Loucy (cell line): ENCODE measurements around the gene HIC1.

ENCODE experiments used
- H2AFZ ChIP-seq: fragments of 200-600 bp; sonication (generic); 2 replicates; pipeline ENCODE4 v1.6.0; 2016; ENCODE audit warnings: antibody characterized with exemption, mild to moderate bottlenecking, low read length, moderate library complexity
- H3F3A ChIP-seq: fragments of 200-600 bp; 2 replicates; pipeline ENCODE4 v1.6.0; 2016; ENCODE audit warnings: antibody characterized with exemption, low read depth, mild to moderate bottlenecking
- H3K27me3 ChIP-seq: fragments of 200-600 bp; sonication (generic); 2 replicates; pipeline ENCODE4 v1.6.1; 2014; ENCODE audit warnings: low read length, mild to moderate bottlenecking; ENCODE audit not compliant: insufficient read depth, poor library complexity, severe bottlenecking
- H3K36me3 ChIP-seq: fragments of 200-600 bp; sonication (generic); 2 replicates; pipeline ENCODE4 v1.6.1; 2016; ENCODE audit warnings: low read length; ENCODE audit not compliant: insufficient read depth
- H3K4me1 ChIP-seq: fragments of 200-600 bp; sonication (generic); 2 replicates; pipeline ENCODE4 v1.5.1; 2014; ENCODE audit warnings: low read length, mild to moderate bottlenecking; ENCODE audit not compliant: insufficient read depth, poor library complexity, severe bottlenecking
- H3K4me2 ChIP-seq: fragments of 200-600 bp; sonication (generic); 2 replicates; pipeline ENCODE4 v1.6.0; 2014; ENCODE audit warnings: antibody characterized with exemption, low read length, low read depth, mild to moderate bottlenecking; ENCODE audit not compliant: poor library complexity, severe bottlenecking
- H3K4me3 ChIP-seq: fragments of 200-600 bp; sonication (generic); 2 replicates; pipeline ENCODE4 v1.5.1; 2014; ENCODE audit warnings: low read length, mild to moderate bottlenecking, mixed read lengths; ENCODE audit not compliant: poor library complexity, severe bottlenecking
- H3K79me2 ChIP-seq: fragments of 200-600 bp; sonication (generic); 2 replicates; pipeline ENCODE4 v1.6.1; 2014; ENCODE audit warnings: low read length; ENCODE audit not compliant: insufficient read depth
- H3K9ac ChIP-seq: fragments of 200-600 bp; sonication (generic); 2 replicates; pipeline ENCODE4 v1.6.0; 2014; ENCODE audit warnings: mild to moderate bottlenecking, low read depth, low read length, moderate library complexity; ENCODE audit not compliant: poor library complexity, severe bottlenecking
- H3K9me2 ChIP-seq: fragments of 200-600 bp; sonication (generic); replicated peaks from 2 replicates; pipeline ENCODE4 v1.6.1; 2016; ENCODE audit warnings: low read depth, low read length, mixed read lengths
- H3K9me3 ChIP-seq: fragments of 200-600 bp; sonication (generic); 2 replicates; pipeline ENCODE4 v1.6.1; 2014; ENCODE audit warnings: mild to moderate bottlenecking, antibody characterized with exemption, low read length, low read depth; ENCODE audit not compliant: insufficient read depth
- H4K20me1 ChIP-seq: fragments of 200-600 bp; sonication (generic); 2 replicates; pipeline ENCODE4 v1.6.0; 2014; ENCODE audit warnings: antibody characterized with exemption, low read length, mild to moderate bottlenecking; ENCODE audit not compliant: insufficient read depth, poor library complexity, severe bottlenecking
- CTCF ChIP-seq: fragments of 200-600 bp; sonication (generic); conservative IDR thresholded peaks from 2 replicates; pipeline ENCODE4 v1.5.1; 2014; ENCODE audit warnings: mild to moderate bottlenecking, antibody characterized with exemption, low read length
- EZH2phosphoT487 ChIP-seq: fragments of 200-600 bp; IDR thresholded peaks from 2 replicates; pipeline ENCODE4 v1.6.1; 2018; ENCODE audit warnings: antibody characterized with exemption, mild to moderate bottlenecking, moderate library complexity, borderline replicate concordance

Gene HIC1

DNA sequence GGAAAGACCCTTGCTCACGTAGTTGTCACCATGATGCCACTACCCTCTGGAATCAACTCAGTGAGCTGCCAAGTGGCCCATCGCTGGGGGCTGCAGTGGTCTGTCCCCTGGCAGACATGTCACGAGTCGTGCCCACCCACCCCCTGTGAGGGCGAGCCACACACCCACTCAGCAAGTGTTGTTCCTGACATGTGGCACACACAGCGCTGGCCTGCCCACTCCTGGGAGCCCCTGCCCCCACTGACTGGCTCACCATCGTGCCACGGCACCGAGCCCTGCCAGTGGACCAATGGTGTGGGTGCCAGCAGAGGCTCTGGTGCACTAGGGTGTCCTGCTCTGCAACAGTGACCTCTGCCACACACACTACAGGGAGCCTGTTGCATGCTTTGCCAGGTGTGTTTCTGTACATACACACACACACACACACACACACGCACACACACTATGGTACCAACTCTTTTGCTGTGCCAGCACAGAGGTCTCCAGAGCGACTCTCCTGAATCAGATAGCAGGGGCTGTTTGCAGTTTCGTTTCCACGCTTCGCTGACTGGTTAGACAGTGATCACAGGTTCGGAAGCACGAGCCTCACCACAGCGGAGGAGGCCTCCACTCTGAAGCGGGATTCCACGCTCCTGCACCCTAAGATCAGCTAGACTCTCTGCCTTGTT is 37.5 kb upstream of the HIC1 start:
- no peaks in the 10 kb centered on the region for H3K79me2 ChIP-seq
- H3F3A ChIP-seq = no peaks in the 10 kb centered on the region
- H3K9ac ChIP-seq = no peak overlapping the region
- H3K9me2 ChIP-seq = no peaks in the 10 kb centered on the region
- no peak overlapping the region for H3K4me3 ChIP-seq
- no peak overlapping the region for H3K4me2 ChIP-seq
- H4K20me1 ChIP-seq = no peaks in the 10 kb centered on the region
- H3K4me1 ChIP-seq = peaks cover 18% of the 10 kb centered on the region
- H2AFZ ChIP-seq = no peak overlapping the region
- no peaks in the 10 kb centered on the region for H3K9me3 ChIP-seq
- H3K36me3 ChIP-seq = no peaks in the 10 kb centered on the region
- H3K27me3 ChIP-seq = no peaks in the 10 kb centered on the region
- TF ChIP-seq CTCF = no peak
- no peak for TF ChIP-seq EZH2phosphoT487

GRCh38 chr17:2018716-2019510 is 36.0 kb upstream of the HIC1 start:
- H3K27me3 ChIP-seq = no peaks in the 10 kb centered on the region
- no peaks in the 10 kb centered on the region; the same call in 1 of the 2 replicates for H3K79me2 ChIP-seq
- H3K9ac ChIP-seq = no peak overlapping the region
- H3K4me1 ChIP-seq = peaks cover 27% of the 10 kb centered on the region
- no peak for TF ChIP-seq EZH2phosphoT487
- TF ChIP-seq CTCF = no peak
- no peaks in the 10 kb centered on the region for H4K20me1 ChIP-seq
- H3K36me3 ChIP-seq = no peaks in the 10 kb centered on the region
- H3K9me2 ChIP-seq = no peaks in the 10 kb centered on the region
- H3K9me3 ChIP-seq = no peaks in the 10 kb centered on the region
- no peak overlapping the region for H3K4me3 ChIP-seq
- H3K4me2 ChIP-seq = no peak overlapping the region
- H3F3A ChIP-seq = no peaks in the 10 kb centered on the region
- H2AFZ ChIP-seq = no peak overlapping the region

- Histone ChIP-seq H3K4me1 (peaks cover 32% of the 10 kb centered on the region), H3K27me3 (peaks cover 6% of the 10 kb centered on the region), H3K9me2 (no peaks in the 10 kb centered on the region), H3K9me3 (no peaks in the 10 kb centered on the region), H3K4me3 (no peak overlapping the region), H3K9ac (no peak overlapping the region), H3K4me2 (peak overlapping the region; percentile 64), H3K36me3 (no peaks in the 10 kb centered on the region), H3K79me2 (no peaks in the 10 kb centered on the region; the same call in 1 of the 2 replicates), H4K20me1 (no peaks in the 10 kb centered on the region), H3F3A (no peaks in the 10 kb centered on the region), H2AFZ (no peak overlapping the region)
- TF ChIP-seq EZH2phosphoT487 (no peak), CTCF (no peak)
These were observed 35.2 kb upstream of the HIC1 start for GRCh38 chr17:2019723-2020122.
